Measurements from ENCODE around the gene UBE2J1.
"Not testable (repeated sequence)": the region's sequence is repeated elsewhere in the genome, so short reads cannot be mapped to it uniquely, and the experiment has no call there.

Gene UBE2J1

GRCh38 chr6:89320012-89320559 is 32.4 kb downstream of the UBE2J1 start:
- no peak for DNase-seq (ENCODE audit: low read depth)

GRCh38 chr6:89317067-89317466 is 35.5 kb downstream of the UBE2J1 start:
- no peak for DNase-seq (ENCODE audit: low read depth)

- DNase-seq (ENCODE audit: low read depth), result no peak
Measured at GRCh38 chr6:89315249-89315885, 37.2 kb downstream of the UBE2J1 start, which contains the start of gene GABRR2. TSS of gene GABRR2 (minus strand) at chr6:89315299. CDS start at chr6:89315165, 134 bp downstream.

- no peak for DNase-seq (ENCODE audit: low read depth)
Measured at GRCh38 chr6:89314692-89315091, 37.8 kb downstream of the UBE2J1 start.

- peak; percentile 93 for DNase-seq (ENCODE audit: low read depth)
Measured at GRCh38 chr6:89313006-89313405, 39.5 kb downstream of the UBE2J1 start.

- DNase-seq (ENCODE audit: low read depth), result peak; percentile 32
Measured at GRCh38 chr6:89311853-89312531, 40.5 kb downstream of the UBE2J1 start.

- no peak for DNase-seq (ENCODE audit: low read depth)
Measured at GRCh38 chr6:89311530-89311852, 41.0 kb downstream of the UBE2J1 start.

- peak; percentile 14 for DNase-seq (ENCODE audit: low read depth)
Measured at GRCh38 chr6:89310929-89311328, 41.6 kb downstream of the UBE2J1 start.

GRCh38 chr6:89308525-89309395 is 43.8 kb downstream of the UBE2J1 start:
- no peak for DNase-seq (ENCODE audit: low read depth)

- not testable (repeated sequence) for DNase-seq (ENCODE audit: low read depth)
Measured at GRCh38 chr6:89304517-89304916, 48.0 kb downstream of the UBE2J1 start.

GRCh38 chr6:89302936-89303335 is 49.6 kb downstream of the UBE2J1 start:
- no peak for DNase-seq (ENCODE audit: low read depth)

- no peak for DNase-seq (ENCODE audit: low read depth)
Measured at GRCh38 chr6:89302195-89302770, 50.2 kb downstream of the UBE2J1 start.

- DNase-seq (ENCODE audit: low read depth), result no peak
Measured at GRCh38 chr6:89301586-89302194, 50.8 kb downstream of the UBE2J1 start.

- no peak for DNase-seq (ENCODE audit: low read depth)
Measured at GRCh38 chr6:89299466-89299850, 53.1 kb downstream of the UBE2J1 start.

GRCh38 chr6:89298680-89299465 is 53.6 kb downstream of the UBE2J1 start:
- peak; percentile 1 for DNase-seq (ENCODE audit: low read depth)

GRCh38 chr6:89297695-89298351 is 54.7 kb downstream of the UBE2J1 start:
- peak; percentile 67 for DNase-seq (ENCODE audit: low read depth)

- DNase-seq (ENCODE audit: low read depth), result no peak
Measured at GRCh38 chr6:89295981-89296380, 56.5 kb downstream of the UBE2J1 start.

GRCh38 chr6:89295116-89295515 is 57.4 kb downstream of the UBE2J1 start:
- DNase-seq (ENCODE audit: low read depth), result not testable (repeated sequence)

GRCh38 chr6:89291256-89291819 is 61.2 kb downstream of the UBE2J1 start:
- DNase-seq (ENCODE audit: low read depth), result no peak

Data from GM04504 (cell line).